Sigmoid colon (tissue), 4 donors: Measurements from ENCODE around the gene CRACR2A.

Source experiments
- CTCF ChIP-seq, 4 experiments: fragments of 450-650 bp in 3 of 4; fragments of 200-600 bp in 1 of 4; IDR thresholded peaks; one replicate each; pipeline ENCODE4 v1.5.1; 2016 to 2019; ENCODE audit warnings: antibody characterized with exemption in 4 of 4, mild to moderate bottlenecking in 3 of 4, moderate library complexity in 2 of 4
- POLR2AphosphoS5 ChIP-seq, 4 donors: sonication (generic); formaldehyde crosslinking; IDR thresholded peaks; one replicate each; pipeline ENCODE4 v1.6.1; 2017; ENCODE audit warnings: antibody characterized with exemption in 4 of 4

- TF ChIP-seq POLR2AphosphoS5 (IDR thresholded peaks at IDR 0.05) (no peak), CTCF (IDR thresholded peaks at IDR 0.05) (no peak)
Measured at GRCh38 chr12:3686463-3686862, 66.4 kb downstream of the CRACR2A start.
